Measurements from ENCODE around the gene ACIN1. TPM values are rescaled to one million over a fixed set of nuclear protein-coding genes. Genes with fewer than 3 reads are reported as not detected.

The ACIN1 gene
- total and polyA plus RNA-seq, 9 of the 15 experiments (the other 6 are each of a cell fraction or from before 2014, with no cell fraction given) = 5.0 to 196 (median 129) TPM

- peak; percentile 68; the same call in 1 of the 2 replicates for TF ChIP-seq SMAD3 (CRISPR knock-in tag; conservative IDR thresholded peaks at IDR 0.05)
- no peak for TF ChIP-seq MCM5 (IDR thresholded peaks at IDR 0.05; ENCODE audit: low read depth)
- peak; percentile 92 for TF ChIP-seq CEBPG (CRISPR knock-in tag; IDR thresholded peaks at IDR 0.05)
- peak; percentile 75 to 82 for TF ChIP-seq CEBPG (tag; conservative IDR thresholded peaks at IDR 0.05 in 1 of 2, IDR thresholded peaks at IDR 0.05 in 1 of 2)
- 0 out of 2 replicates have a peak, but pooled peaks have one; percentile 8 for TF ChIP-seq ZNF239 (CRISPR knock-in tag; IDR thresholded peaks at IDR 0.05)
- TF ChIP-seq PHB2 (IDR thresholded peaks at IDR 0.05; ENCODE audit: low read depth) = peak; percentile 91
- TF ChIP-seq CCAR2 (IDR thresholded peaks at IDR 0.05; ENCODE audit: low read depth, low read length) = no peak
- no peak for TF ChIP-seq ELF2 (CRISPR knock-in tag; IDR thresholded peaks at IDR 0.05)
- TF ChIP-seq ZNF431 (CRISPR knock-in tag; IDR thresholded peaks at IDR 0.05) = no peak; the same call in 1 of the 2 replicates
- TF ChIP-seq ZNF76 (CRISPR knock-in tag; IDR thresholded peaks at IDR 0.05; ENCODE audit: borderline replicate concordance) = no peak
- TF ChIP-seq EZH2 (IDR thresholded peaks at IDR 0.05; ENCODE audit: borderline replicate concordance, low read depth, low read length) = no peak
- TF ChIP-seq BMI1 (IDR thresholded peaks at IDR 0.05; ENCODE audit: low read length) = no peak
- TF ChIP-seq, protein P1, sequence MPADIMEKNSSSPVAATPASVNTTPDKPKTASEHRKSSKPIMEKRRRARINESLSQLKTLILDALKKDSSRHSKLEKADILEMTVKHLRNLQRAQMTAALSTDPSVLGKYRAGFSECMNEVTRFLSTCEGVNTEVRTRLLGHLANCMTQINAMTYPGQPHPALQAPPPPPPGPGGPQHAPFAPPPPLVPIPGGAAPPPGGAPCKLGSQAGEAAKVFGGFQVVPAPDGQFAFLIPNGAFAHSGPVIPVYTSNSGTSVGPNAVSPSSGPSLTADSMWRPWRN (IDR thresholded peaks at IDR 0.05; ENCODE audit: low read depth) = peak; percentile 94
- TF ChIP-seq SPI1 (IDR thresholded peaks at IDR 0.05; ENCODE audit: borderline replicate concordance, low read depth, low read length) = no peak
- peak; percentile 56; the same call in 1 of the 2 replicates for TF ChIP-seq ZBTB17 (CRISPR knock-in tag; IDR thresholded peaks at IDR 0.05)
- TF ChIP-seq ZNF717 (CRISPR knock-in tag; IDR thresholded peaks at IDR 0.05) = no peak
- TF ChIP-seq CBX8 (IDR thresholded peaks at IDR 0.05; ENCODE audit: borderline replicate concordance, extremely low read depth, low read depth, low read length, poor library complexity, severe bottlenecking) = no peak
- no peak for TF ChIP-seq RBM17 (IDR thresholded peaks at IDR 0.05; ENCODE audit: borderline replicate concordance, low read depth, low read length)
- TF ChIP-seq MYBL2 (IDR thresholded peaks at IDR 0.05; ENCODE audit: low read depth) = no peak
- no peak for TF ChIP-seq MYBL2 (CRISPR knock-in tag; IDR thresholded peaks at IDR 0.05; ENCODE audit: borderline replicate concordance)
- TF ChIP-seq ZNF23 (CRISPR knock-in tag; IDR thresholded peaks at IDR 0.05) = no peak
- TF ChIP-seq MEF2A (IDR thresholded peaks at IDR 0.05; ENCODE audit: control insufficient read depth, low read depth, low read length) = peak; percentile 33; the same call in 1 of the 2 replicates
- TF ChIP-seq RAD51 (IDR thresholded peaks at IDR 0.05; ENCODE audit: borderline replicate concordance, low read depth) = peak; percentile 25; the same call in 1 of the 2 replicates
- no peak for TF ChIP-seq NFYB (IDR thresholded peaks at IDR 0.05; ENCODE audit: extremely low read depth, insufficient read length)
- TF ChIP-seq BHLHE40 (IDR thresholded peaks at IDR 0.05; ENCODE audit: low read length) = peak; percentile 85
- no peak for TF ChIP-seq CHD2 (IDR thresholded peaks at IDR 0.05; ENCODE audit: low read depth, low read length)
- no peak for TF ChIP-seq ZNF436 (CRISPR knock-in tag; IDR thresholded peaks at IDR 0.05)
- TF ChIP-seq KDM1A (IDR thresholded peaks at IDR 0.05) = peak; percentile 100
- TF ChIP-seq CHD4 (IDR thresholded peaks at IDR 0.05; ENCODE audit: insufficient read depth, insufficient replicate concordance, low read depth, low read length, poor library complexity, severe bottlenecking) = no peak
- no peak for TF ChIP-seq USF1 (CRISPR knock-in tag; IDR thresholded peaks at IDR 0.05)
Observed at GRCh38 chr14:23112359-23113178, 17.6 kb upstream of the ACIN1 start (continued).

All from K562 (cell line).